Measurements from ENCODE around the gene IGSF8. TPM values are rescaled to one million over a fixed set of nuclear protein-coding genes. Genes with fewer than 3 reads are reported as not detected.

IGSF8 gene
- total RNA-seq, 4 donors from 2014 or later, result 35.9 to 89.0 (median 49.5) TPM

GRCh38 chr1:160117709-160118183 lies 19.3 kb upstream of the IGSF8 start:
- TF ChIP-seq POLR2A (IDR thresholded peaks at IDR 0.05) (no peak), POLR2AphosphoS5 (IDR thresholded peaks at IDR 0.05) (peak in 1 of 3 donors; percentile 20)
- in situ Hi-C loops (cut with MboI; ENCODE audit: low pct_ligation_motif_present in 1 of 4, low pct_unique_long_range_greater_than_20kb in 1 of 4, low sequenced_read_pairs in 3 of 4) (no loop called here), intact Hi-C loops (cut with DNase I; ENCODE audit: low total_unique reads) (no loop called here)
- H3K27ac ChIP-seq, result peak overlapping the region in 3 of 4 donors; percentile 70 to 86 (median 76)
- H3K4me3 ChIP-seq, result peak overlapping the region in 2 of 4 donors; percentile 8 to 32
- no peaks in the 10 kb centered on the region for H3K36me3 ChIP-seq
- 42% methylated on average over 8 of the region's 8 CpGs; no CpG with 5 or more reads in 1 of the 2 donors for WGBS, 2 donors (ENCODE audit: low coverage in 1 of 2)
- peaks cover 0 to 7% (median 1%) of the 10 kb centered on the region in 4 donors for H3K4me1 ChIP-seq
- DNase-seq, result peak; percentile 22
- H3K27me3 ChIP-seq, result no peaks in the 10 kb centered on the region
- H3K9me3 ChIP-seq, result no peaks in the 10 kb centered on the region

- Histone ChIP-seq H3K27ac (peak overlapping the region; percentile 13 to 86 (median 73)), H3K9me3 (no peaks in the 10 kb centered on the region), H3K36me3 (no peaks in the 10 kb centered on the region), H3K27me3 (no peaks in the 10 kb centered on the region), H3K4me1 (peaks cover 0 to 7% (median 1%) of the 10 kb centered on the region in 4 donors), H3K4me3 (peak overlapping the region in 2 of 4 donors; percentile 8 to 32)
- no peak for TF ChIP-seq EP300 (IDR thresholded peaks at IDR 0.05; ENCODE audit: low read depth)
- DNase-seq, result no peak
- intact Hi-C loops (cut with DNase I; ENCODE audit: low total_unique reads), result no loop called here
- WGBS, 2 donors (ENCODE audit: low coverage in 1 of 2), result 5% methylated on average over 1 of the region's 1 CpG; no CpG with 5 or more reads in 1 of the 2 donors
- in situ Hi-C loops (cut with MboI; ENCODE audit: low pct_ligation_motif_present in 1 of 4, low pct_unique_long_range_greater_than_20kb in 1 of 4, low sequenced_read_pairs in 3 of 4), result no loop called here
Observed at GRCh38 chr1:160117300-160117699, 18.9 kb upstream of the IGSF8 start.

GRCh38 chr1:160116283-160117147 lies 18.1 kb upstream of the IGSF8 start:
- in situ Hi-C loops (cut with MboI; ENCODE audit: low pct_ligation_motif_present in 1 of 4, low pct_unique_long_range_greater_than_20kb in 1 of 4, low sequenced_read_pairs in 3 of 4) (no loop called here), intact Hi-C loops (cut with DNase I; ENCODE audit: low total_unique reads) (no loop called here)
- 0 to 58% methylated on average over 1 to 12 of the region's 12 CpGs for whole genome bisulfite sequencing, 2 donors (ENCODE audit: low coverage in 1 of 2)
- TF ChIP-seq EP300 (IDR thresholded peaks at IDR 0.05; ENCODE audit: low read depth) (no peak), CTCF (IDR thresholded peaks at IDR 0.05) (no peak), POLR2AphosphoS5 (IDR thresholded peaks at IDR 0.05) (no peak), POLR2A (IDR thresholded peaks at IDR 0.05) (no peak)
- Histone ChIP-seq H3K4me1 (peaks cover 0 to 7% (median 1%) of the 10 kb centered on the region in 4 donors), H3K4me3 (peak overlapping the region in 3 of 4 donors; percentile 20 to 32 (median 24)), H3K36me3 (no peaks in the 10 kb centered on the region), H3K27ac (peak overlapping the region; percentile 57 to 86 (median 73)), H3K27me3 (no peaks in the 10 kb centered on the region), H3K9me3 (no peaks in the 10 kb centered on the region)
- no peak for DNase-seq

DNA sequence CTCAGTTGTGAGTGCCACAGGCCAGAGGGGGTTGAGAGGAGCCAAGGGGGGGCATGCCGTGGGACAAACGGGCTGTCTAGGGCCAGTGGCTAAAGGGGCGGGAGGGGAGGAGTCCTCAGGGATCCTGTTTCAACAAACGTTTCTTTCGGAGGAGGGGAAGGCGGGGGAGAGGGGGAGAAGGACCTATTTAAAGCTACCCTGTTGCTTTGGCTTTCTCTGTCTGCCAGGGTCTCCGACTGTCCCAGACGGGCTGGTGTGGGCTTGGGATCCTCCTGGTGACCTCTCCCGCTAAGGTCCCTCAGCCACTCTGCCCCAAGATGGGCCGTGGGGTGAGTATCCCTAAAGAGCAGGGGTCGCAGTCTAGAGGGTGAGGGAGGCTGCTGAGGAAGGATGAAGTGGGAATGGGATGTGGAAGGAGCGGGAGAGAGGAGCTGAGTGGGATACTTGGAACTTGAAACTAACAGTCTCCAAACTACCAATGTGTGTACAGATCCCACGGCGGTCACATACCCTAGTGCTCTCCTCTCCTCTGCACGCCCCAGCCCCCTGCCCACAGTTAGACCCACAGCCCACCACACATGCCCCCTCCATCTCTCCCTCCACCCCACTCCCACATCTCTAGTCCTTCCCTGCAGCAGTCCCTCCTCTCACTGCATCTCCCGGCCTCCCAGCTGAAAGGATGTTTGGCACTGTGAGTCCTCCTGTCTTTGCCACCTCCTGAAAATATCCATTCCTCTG lies 17.3 kb upstream of the IGSF8 start, which contains the start of gene ATP1A2:
Gene ATP1A2, plus strand, starts transcription at position 215 of the 738 bp plus-strand sequence. Its CDS starts 103 bp downstream, at position 318.
- intact Hi-C loops (cut with DNase I; ENCODE audit: low total_unique reads), result no loop called here
- no peaks in the 10 kb centered on the region for H3K36me3 ChIP-seq
- H3K27ac ChIP-seq, result peak within 1 kb of the TSS; percentile 57 to 86 (median 73)
- in situ Hi-C loops (cut with MboI; ENCODE audit: low pct_ligation_motif_present in 1 of 4, low pct_unique_long_range_greater_than_20kb in 1 of 4, low sequenced_read_pairs in 3 of 4), result no loop called here
- 43 to 52% methylated on average over 7 to 14 of the region's 16 CpGs for WGBS, 2 donors (ENCODE audit: low coverage in 1 of 2)
- no peak for DNase-seq
- H3K9me3 ChIP-seq, result no peaks in the 10 kb centered on the region
- H3K27me3 ChIP-seq, result no peaks in the 10 kb centered on the region
- H3K4me1 ChIP-seq, result peaks cover 0 to 7% (median 1%) of the 10 kb centered on the region in 4 donors
- peak within 1 kb of the TSS in 3 of 4 donors; percentile 20 to 32 (median 24) for H3K4me3 ChIP-seq
- no peak for TF ChIP-seq EP300 (IDR thresholded peaks at IDR 0.05; ENCODE audit: low read depth)
- TF ChIP-seq CTCF (IDR thresholded peaks at IDR 0.05), result no peak
- TF ChIP-seq POLR2AphosphoS5 (IDR thresholded peaks at IDR 0.05), result peak in 2 of 3 donors; percentile 54 to 60
- TF ChIP-seq POLR2A (IDR thresholded peaks at IDR 0.05), result peak; percentile 12

Data from transverse colon (tissue), 4 donors.